ENCODE measurements around the gene RERE.
A peak's percentile ranks its signal among the peaks of the same experiment; 100 is the strongest.

Gene RERE

DNA sequence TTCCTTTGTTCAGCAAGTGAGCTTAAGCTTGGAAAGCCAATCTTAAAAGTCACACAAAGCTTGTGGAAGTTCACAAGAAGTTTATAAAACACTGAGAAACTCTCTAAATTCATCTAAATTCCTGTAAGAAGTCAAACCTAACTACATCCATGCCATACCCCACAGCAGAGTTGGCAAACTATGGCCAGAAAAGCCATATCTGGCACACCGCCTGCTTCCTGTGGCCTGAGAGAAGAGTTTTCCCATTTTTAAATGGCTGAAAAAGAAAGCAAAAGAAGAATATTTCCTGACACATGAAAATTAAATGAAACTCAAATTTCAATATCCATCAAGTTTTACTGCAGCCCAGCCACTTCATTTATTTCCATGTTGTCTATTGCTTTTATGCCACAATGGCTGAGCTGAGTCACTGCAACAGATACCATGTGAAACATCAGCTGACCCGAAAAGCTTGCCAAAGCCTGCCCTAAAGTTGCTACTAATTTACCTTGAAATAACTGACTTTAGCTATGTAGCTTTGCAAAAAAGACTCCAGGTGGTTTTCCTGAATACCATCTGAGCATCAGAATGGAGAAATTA is 262.4 kb downstream of the RERE start:
- Histone ChIP-seq H3K27ac (ENCODE audit: extremely low read depth, low read depth, low read length) (no peak overlapping the region), H3K4me3 (ENCODE audit: low read depth, low read length) (no peak overlapping the region), H3K36me3 (ENCODE audit: control insufficient read depth in 2 of 2, insufficient read depth in 1 of 2, low read length in 2 of 2) (peaks cover 0 to 13% of the 10 kb centered on the region in 2 experiments; a peak in 1 of 3 replicates), H3K9me3 (ENCODE audit: control insufficient read depth, insufficient read depth, low read depth, low read length) (no peaks in the 10 kb centered on the region), H3K4me1 (ENCODE audit: control insufficient read depth, insufficient read depth, low read length) (no peaks in the 10 kb centered on the region; the same call in 1 of the 2 replicates)
- TF ChIP-seq ZNF629 (tag by site-specific recombination; IDR thresholded peaks at IDR 0.05) = 0 out of 2 replicates have a peak, but pooled peaks have one; percentile 13
- TF ChIP-seq ZNF404 (tag by site-specific recombination; IDR thresholded peaks at IDR 0.05) = no peak
- TF ChIP-seq GLI2 (tag by site-specific recombination; IDR thresholded peaks at IDR 0.05; ENCODE audit: borderline replicate concordance, low read depth) = no peak
- TF ChIP-seq ZNF175 (tag by site-specific recombination; IDR thresholded peaks at IDR 0.05) = no peak
- TF ChIP-seq ZNF366 (tag by site-specific recombination; conservative IDR thresholded peaks at IDR 0.05) = peak; percentile 33; the same call in 1 of the 2 replicates
- no peak for TF ChIP-seq TRIM28 (IDR thresholded peaks at IDR 0.05; ENCODE audit: borderline replicate concordance, low read length)
- peak; percentile 71 for TF ChIP-seq PRDM6 (tag by site-specific recombination; IDR thresholded peaks at IDR 0.05)
- TF ChIP-seq ZNF792 (tag by site-specific recombination; IDR thresholded peaks at IDR 0.05) = no peak
- no peak for TF ChIP-seq ZNF555 (tag by site-specific recombination; conservative IDR thresholded peaks at IDR 0.05)
- TF ChIP-seq BCL11A (tag by site-specific recombination; IDR thresholded peaks at IDR 0.05; ENCODE audit: low read depth) = no peak
- TF ChIP-seq ZNF548 (tag by site-specific recombination; IDR thresholded peaks at IDR 0.05) = no peak
- CTCF ChIA-PET = interaction anchor here (0.6 to 2.0 kb wide), 9 partner anchors 8 to 294 kb away, joined by 3 to 13 read pairs (median 3); no protein-coding TSS in a partner anchor
- POLR2A ChIA-PET = no interaction called here

DNA sequence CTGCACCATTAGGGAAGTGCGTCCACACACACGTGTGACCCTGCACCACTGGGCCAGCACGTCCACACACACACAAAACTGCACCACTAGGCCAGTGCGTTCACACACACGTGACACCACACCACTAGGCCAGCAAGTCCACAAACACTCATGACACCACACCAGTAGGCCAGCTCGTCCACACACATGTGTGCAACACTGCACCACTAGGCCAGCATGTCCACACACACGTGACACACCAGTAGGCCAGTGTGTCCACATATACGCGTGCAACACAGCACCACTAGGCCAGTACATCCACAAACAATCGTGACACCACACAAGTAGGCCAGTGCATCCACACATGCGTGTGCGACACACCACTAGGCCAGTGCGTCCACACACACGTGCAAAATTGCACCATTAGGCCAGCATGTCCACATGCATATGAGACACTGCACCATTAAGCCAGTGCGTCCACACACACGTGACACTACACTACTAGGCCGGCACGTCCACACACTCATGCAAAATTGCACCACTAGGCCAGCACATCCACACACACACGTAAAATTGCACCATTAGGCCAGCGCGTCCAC is 264.5 kb downstream of the RERE start:
- ChIA-PET CTCF (interaction anchor here (0.7 to 2.4 kb wide), 2 partner anchors 9 to 64 kb away, joined by 3 to 14 read pairs; no protein-coding TSS in a partner anchor), POLR2A (no interaction called here)
- H3K36me3 ChIP-seq (ENCODE audit: control insufficient read depth in 2 of 2, insufficient read depth in 1 of 2, low read length in 2 of 2) = peaks cover 0 to 13% of the 10 kb centered on the region in 2 experiments; a peak in 1 of 3 replicates
- H3K27ac ChIP-seq (ENCODE audit: extremely low read depth, low read depth, low read length) = no peak overlapping the region
- no peak overlapping the region for H3K4me3 ChIP-seq (ENCODE audit: low read depth, low read length)
- no peaks in the 10 kb centered on the region for H3K9me3 ChIP-seq (ENCODE audit: control insufficient read depth, insufficient read depth, low read depth, low read length)
- no peak for TF ChIP-seq ZNF335 (tag by site-specific recombination; conservative IDR thresholded peaks at IDR 0.05)
- 0 out of 2 replicates have a peak, but pooled peaks have one; percentile 35 for TF ChIP-seq ZNF157 (tag by site-specific recombination; IDR thresholded peaks at IDR 0.05)
- no peaks in the 10 kb centered on the region; the same call in 1 of the 2 replicates for H3K4me1 ChIP-seq (ENCODE audit: control insufficient read depth, insufficient read depth, low read length)

DNA sequence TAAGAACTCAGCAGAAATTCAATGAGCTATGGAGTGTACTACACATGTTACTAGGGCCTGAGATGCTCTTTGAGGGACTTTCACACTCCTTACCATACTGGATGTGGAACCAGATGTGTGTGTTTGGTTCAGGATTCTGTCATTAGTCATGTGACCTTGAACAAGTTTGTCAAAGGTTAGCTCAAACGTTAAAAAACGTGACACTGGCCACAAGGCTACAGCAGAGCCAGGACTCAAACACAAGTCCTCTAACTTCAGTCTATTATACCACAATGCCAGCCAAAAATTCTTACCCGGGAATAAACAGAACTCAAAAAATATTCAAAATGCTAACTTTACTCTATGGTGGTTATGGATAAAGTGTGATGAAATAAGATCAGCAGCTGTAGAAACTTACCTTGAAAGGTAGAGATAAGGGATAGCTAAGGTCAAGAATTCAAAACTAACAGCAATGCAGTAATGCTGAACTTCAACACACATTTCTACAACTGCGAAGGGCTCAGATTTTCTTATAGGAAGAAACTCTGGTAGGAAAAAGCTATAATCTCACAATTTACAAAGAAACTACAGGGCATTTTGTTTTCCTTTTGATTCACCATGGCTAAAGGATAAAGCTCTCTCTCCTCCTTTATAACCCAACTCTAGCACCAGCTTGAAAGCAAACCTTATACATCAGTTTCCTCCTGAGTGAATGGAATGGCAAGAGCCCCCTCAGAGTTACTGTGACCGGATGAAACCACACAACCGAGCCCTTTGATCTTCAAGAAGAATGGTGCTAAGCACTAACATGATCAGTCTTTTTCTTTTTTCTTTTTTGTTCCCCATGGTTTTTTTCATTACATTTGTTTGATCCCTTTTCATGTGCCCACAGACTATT is 265.6 kb downstream of the RERE start:
- no peak overlapping the region for H3K27ac ChIP-seq (ENCODE audit: extremely low read depth, low read depth, low read length)
- H3K4me1 ChIP-seq (ENCODE audit: control insufficient read depth, insufficient read depth, low read length) = no peaks in the 10 kb centered on the region; the same call in 1 of the 2 replicates
- no peak overlapping the region for H3K4me3 ChIP-seq (ENCODE audit: low read depth, low read length)
- no peaks in the 10 kb centered on the region for H3K9me3 ChIP-seq (ENCODE audit: control insufficient read depth, insufficient read depth, low read depth, low read length)
- ChIA-PET POLR2A (no interaction called here), CTCF (interaction anchor here (0.7 to 2.4 kb wide), 2 partner anchors 10 to 175 kb away, joined by 4 to 14 read pairs; no protein-coding TSS in a partner anchor)
- peaks cover 0 to 10% of the 10 kb centered on the region in 2 experiments; a peak in 1 of 3 replicates for H3K36me3 ChIP-seq (ENCODE audit: control insufficient read depth in 2 of 2, insufficient read depth in 1 of 2, low read length in 2 of 2)
- TF ChIP-seq ZNF311 (tag by site-specific recombination; IDR thresholded peaks at IDR 0.05; ENCODE audit: borderline replicate concordance) = no peak
- TF ChIP-seq ZNF112 (tag by site-specific recombination; IDR thresholded peaks at IDR 0.05) = no peak
- TF ChIP-seq ZNF629 (tag by site-specific recombination; IDR thresholded peaks at IDR 0.05) = no peak
- TF ChIP-seq MYNN (tag by site-specific recombination; IDR thresholded peaks at IDR 0.05; ENCODE audit: borderline replicate concordance) = no peak
- no peak for TF ChIP-seq ZNF26 (tag by site-specific recombination; IDR thresholded peaks at IDR 0.05)
- TF ChIP-seq KLF10 (tag by site-specific recombination; IDR thresholded peaks at IDR 0.05) = no peak
- no peak for TF ChIP-seq ZNF16 (tag by site-specific recombination; IDR thresholded peaks at IDR 0.05; ENCODE audit: low read depth)
- no peak for TF ChIP-seq ZNF830 (tag by site-specific recombination; IDR thresholded peaks at IDR 0.05; ENCODE audit: low read depth)
- no peak for TF ChIP-seq ZNF133 (tag by site-specific recombination; IDR thresholded peaks at IDR 0.05)
- no peak for TF ChIP-seq SETDB1 (IDR thresholded peaks at IDR 0.05; ENCODE audit: insufficient read length, low read length)
- TF ChIP-seq SCRT1 (tag by site-specific recombination; IDR thresholded peaks at IDR 0.05; ENCODE audit: borderline replicate concordance) = no peak
- TF ChIP-seq ZBTB20 (tag by site-specific recombination; IDR thresholded peaks at IDR 0.05) = no peak

Measured in HEK293 (cell line).